Spinal cord (tissue), 10 donors: ENCODE results near the gene UBE2B. TPM values are rescaled to one million over a fixed set of nuclear protein-coding genes. Genes with fewer than 3 reads are reported as not detected.
A peak's percentile ranks its signal among the peaks of the same experiment; 100 is the strongest.

Experiments
- DNase-seq, 6 donors: peaks; one replicate each; pipeline versions ENCODE4 v3.0.0 to v3.0.0-alpha.2; 2013 to 2015; ENCODE audit warnings: low spot score in 6 of 6, low read depth in 4 of 6
- H3K27ac ChIP-seq: one replicate; pipeline ENCODE4 v1.5.1; 2013; ENCODE audit warnings: low read depth, low read length, control low read depth
- H3K27me3 ChIP-seq: one replicate; pipeline ENCODE4 v1.6.1; 2013; ENCODE audit warnings: low read length; ENCODE audit not compliant: control insufficient read depth, insufficient read depth
- H3K36me3 ChIP-seq: one replicate; pipeline ENCODE4 v1.6.1; 2013; ENCODE audit warnings: low read length; ENCODE audit not compliant: control insufficient read depth, insufficient read depth
- H3K4me1 ChIP-seq: one replicate; pipeline ENCODE4 v1.6.1; 2013; ENCODE audit warnings: low read length; ENCODE audit not compliant: control insufficient read depth, insufficient read depth
- H3K4me3 ChIP-seq: one replicate; pipeline ENCODE4 v1.5.1; 2013; ENCODE audit warnings: low read depth, low read length, control low read depth
- H3K9me3 ChIP-seq: one replicate; pipeline ENCODE4 v1.6.1; 2013; ENCODE audit warnings: low read length; ENCODE audit not compliant: control insufficient read depth, insufficient read depth
- WGBS: methylation state at CpG from one replicate; pipeline ENCODE4 v1.1.5; 2013; ENCODE audit warnings: missing lambda C conversion rate; ENCODE audit not compliant: insufficient coverage; 5-methylcytosine and 5-hydroxymethylcytosine counted together
- polyA plus RNA-seq, 2 donors: library from polyadenylated mRNA; unstranded; fragments of 120-200 nt; gene quantifications; one replicate each; pipeline ENCODE4 v1.2.1, GENCODE V29; 2013; ENCODE audit not compliant: insufficient read length in 2 of 2
- total RNA-seq, 2 donors: library from RNA; depleted of rRNA in 1 of 2; stranded (reverse); fragments of 120-200 nt in 1 of 2; fragments of >200 nt in 1 of 2; gene quantifications; one replicate each; pipeline versions ENCODE4 v1.2.3 to v1.2.4, GENCODE V29; 2013 to 2014
- donor health status: healthy.

The UBE2B gene
- total and polyA plus RNA-seq, 4 donors, result 20.8 to 123 (median 96.1) TPM

GRCh38 chr5:134394932-134395331, 23.6 kb downstream of the UBE2B start:
- 94% methylated on average over 3 of the region's 7 CpGs for WGBS

GRCh38 chr5:134396274-134396673, 24.9 kb downstream of the UBE2B start:
- no peak for DNase-seq
- WGBS, result 87% methylated on average over 1 of the region's 4 CpGs
- H3K27me3 ChIP-seq, result no peaks in the 10 kb centered on the region
- no peaks in the 10 kb centered on the region for H3K9me3 ChIP-seq
- H3K4me3 ChIP-seq, result no peak overlapping the region
- peaks cover 29% of the 10 kb centered on the region for H3K36me3 ChIP-seq
- no peaks in the 10 kb centered on the region for H3K4me1 ChIP-seq
- H3K27ac ChIP-seq, result no peak overlapping the region

More at GRCh38 chr5:134394932-134395331, 23.6 kb downstream of the UBE2B start:
- Histone ChIP-seq H3K9me3 (no peaks in the 10 kb centered on the region), H3K4me3 (no peak overlapping the region), H3K4me1 (no peaks in the 10 kb centered on the region), H3K36me3 (peaks cover 29% of the 10 kb centered on the region), H3K27ac (no peak overlapping the region), H3K27me3 (no peaks in the 10 kb centered on the region)
- no peak for DNase-seq

- H3K36me3 ChIP-seq, result peaks cover 29% of the 10 kb centered on the region
- no peak overlapping the region for H3K27ac ChIP-seq
- H3K4me1 ChIP-seq, result no peaks in the 10 kb centered on the region
- no peaks in the 10 kb centered on the region for H3K9me3 ChIP-seq
- WGBS, result 100% methylated on average over 1 of the region's 2 CpGs
- DNase-seq, result no peak
- H3K4me3 ChIP-seq, result no peak overlapping the region
- no peaks in the 10 kb centered on the region for H3K27me3 ChIP-seq
Observed at GRCh38 chr5:134397196-134397595, 25.8 kb downstream of the UBE2B start.

- Histone ChIP-seq H3K36me3 (peaks cover 21% of the 10 kb centered on the region), H3K27me3 (no peaks in the 10 kb centered on the region), H3K27ac (no peak overlapping the region), H3K4me3 (no peak overlapping the region), H3K9me3 (no peaks in the 10 kb centered on the region), H3K4me1 (no peaks in the 10 kb centered on the region)
- WGBS, result no CpG with 5 or more reads among the region's 2 CpGs
- no peak for DNase-seq
Observed at GRCh38 chr5:134398609-134399155, 27.3 kb downstream of the UBE2B start.

GRCh38 chr5:134403951-134404350, 32.6 kb downstream of the UBE2B start:
- Histone ChIP-seq H3K9me3 (no peaks in the 10 kb centered on the region), H3K36me3 (peaks cover 22% of the 10 kb centered on the region), H3K27ac (no peak overlapping the region), H3K4me1 (no peaks in the 10 kb centered on the region), H3K4me3 (no peak overlapping the region), H3K27me3 (no peaks in the 10 kb centered on the region)
- DNase-seq, result no peak
- 100% methylated on average over 5 of the region's 5 CpGs for WGBS

- peaks cover 22% of the 10 kb centered on the region for H3K36me3 ChIP-seq
- peaks cover 12% of the 10 kb centered on the region for H3K4me1 ChIP-seq
- no CpG with 5 or more reads among the region's 1 CpG for WGBS
- H3K27ac ChIP-seq, result no peak overlapping the region
- H3K4me3 ChIP-seq, result no peak overlapping the region
- DNase-seq, result no peak
- no peaks in the 10 kb centered on the region for H3K27me3 ChIP-seq
- no peaks in the 10 kb centered on the region for H3K9me3 ChIP-seq
Observed at GRCh38 chr5:134406390-134406789, 35.0 kb downstream of the UBE2B start.

GRCh38 chr5:134409321-134409720, 38.0 kb downstream of the UBE2B start:
- no peak for DNase-seq
- no peaks in the 10 kb centered on the region for H3K27me3 ChIP-seq
- H3K4me1 ChIP-seq, result peaks cover 18% of the 10 kb centered on the region
- H3K36me3 ChIP-seq, result peaks cover 17% of the 10 kb centered on the region
- H3K27ac ChIP-seq, result no peak overlapping the region
- no peak overlapping the region for H3K4me3 ChIP-seq
- WGBS, result 82% methylated on average over 2 of the region's 6 CpGs
- H3K9me3 ChIP-seq, result no peaks in the 10 kb centered on the region

- no peaks in the 10 kb centered on the region for H3K9me3 ChIP-seq
- no CpG with 5 or more reads among the region's 4 CpGs for WGBS
- H3K27ac ChIP-seq, result no peak overlapping the region
- H3K4me1 ChIP-seq, result peaks cover 18% of the 10 kb centered on the region
- H3K36me3 ChIP-seq, result peaks cover 14% of the 10 kb centered on the region
- no peak for DNase-seq
- H3K27me3 ChIP-seq, result no peaks in the 10 kb centered on the region
- H3K4me3 ChIP-seq, result peak overlapping the region; percentile 75
Observed at GRCh38 chr5:134410822-134411221, 39.5 kb downstream of the UBE2B start.

GRCh38 chr5:134411228-134411545, 39.8 kb downstream of the UBE2B start:
- peaks cover 18% of the 10 kb centered on the region for H3K4me1 ChIP-seq
- H3K27ac ChIP-seq, result no peak overlapping the region
- peaks cover 14% of the 10 kb centered on the region for H3K36me3 ChIP-seq
- H3K4me3 ChIP-seq, result peak overlapping the region; percentile 75
- DNase-seq, result no peak
- H3K9me3 ChIP-seq, result no peaks in the 10 kb centered on the region
- no peaks in the 10 kb centered on the region for H3K27me3 ChIP-seq
- 2% methylated on average over 5 of the region's 9 CpGs for WGBS

GRCh38 chr5:134411546-134412266, 40.3 kb downstream of the UBE2B start, which contains the start of gene CDKN2AIPNL:
CDKN2AIPNL (minus strand) TSS chr5:134411881; CDS start chr5:134411854, 27 bp downstream.
- Histone ChIP-seq H3K27ac (peak within 1 kb of the TSS; percentile 40), H3K36me3 (peaks cover 11% of the 10 kb centered on the region), H3K4me3 (peak within 1 kb of the TSS; percentile 75), H3K4me1 (peaks cover 18% of the 10 kb centered on the region), H3K9me3 (no peaks in the 10 kb centered on the region), H3K27me3 (no peaks in the 10 kb centered on the region)
- 1% methylated on average over 61 of the region's 61 CpGs for WGBS
- DNase-seq, result peak; percentile 61 to 96 (median 81)
